Activated B cell treated with CpG ODN at 0.5 μM for 24 hours (primary cell): ENCODE data around the gene INPP5A. TPM values are rescaled to one million over a fixed set of nuclear protein-coding genes. Genes with fewer than 3 reads are reported as not detected.

ENCODE experiments used
- ATAC-seq: fragments of 200-7000 bp; cut with Tn5 transposase; one replicate; pipeline ENCODE4 v1.10.0; 2021; ENCODE audit warnings: low read depth, mild to moderate bottlenecking, moderate library complexity
- CTCF ChIA-PET: fragments of 350-600 bp; sonication (Branson Sonifier 250); formaldehyde crosslinking; loops from one replicate; lab custom pipeline; 2021; ENCODE audit warnings: antibody characterized with exemption; lab: Charles Lee
- POLR2A ChIA-PET: fragments of 350-600 bp; sonication (Branson Sonifier 250); formaldehyde crosslinking; loops from one replicate; lab custom pipeline; 2021; ENCODE audit warnings: antibody characterized with exemption; lab: Charles Lee
- DNase-seq: peaks from one replicate; pipeline ENCODE4 v3.0.0; 2022
- H3K27ac Mint-ChIP-seq: one replicate; pipeline ENCODE4 v1.8.0; 2020; ENCODE audit warnings: mixed read lengths
- H3K27me3 Mint-ChIP-seq: one replicate; pipeline ENCODE4 v1.8.0; 2021; ENCODE audit warnings: mixed read lengths
- H3K36me3 Mint-ChIP-seq: one replicate; pipeline ENCODE4 v1.8.0; 2021; ENCODE audit warnings: low read depth, mixed read lengths
- H3K4me1 Mint-ChIP-seq: one replicate; pipeline ENCODE4 v1.8.0; 2021; ENCODE audit warnings: mixed read lengths
- H3K4me3 Mint-ChIP-seq: one replicate; pipeline ENCODE4 v1.8.0; 2020; ENCODE audit warnings: mild to moderate bottlenecking, mixed read lengths
- H3K9me3 Mint-ChIP-seq: one replicate; pipeline ENCODE4 v1.8.0; 2020; ENCODE audit warnings: mixed read lengths
- intact Hi-C: fragments of 100-400 bp; cut with micrococcal nuclease; formaldehyde crosslinking; loops from one replicate; pipeline ENCODE4 v1.15.1; 2024
- total RNA-seq: library from RNA; stranded (reverse); gene quantifications from 2 replicates; pipeline ENCODE4 v1.2.3, GENCODE V29; 2022
- TF ChIP-seq, protein P1 (sequence below): fragments of 200-600 bp; IDR thresholded peaks from one replicate; pipeline ENCODE4 v1.8.0; 2022; ENCODE audit warnings: antibody characterized with exemption, mild to moderate bottlenecking

Gene INPP5A
- total RNA-seq, 1 donor from 2014 or later, result 24.9 TPM

DNA sequence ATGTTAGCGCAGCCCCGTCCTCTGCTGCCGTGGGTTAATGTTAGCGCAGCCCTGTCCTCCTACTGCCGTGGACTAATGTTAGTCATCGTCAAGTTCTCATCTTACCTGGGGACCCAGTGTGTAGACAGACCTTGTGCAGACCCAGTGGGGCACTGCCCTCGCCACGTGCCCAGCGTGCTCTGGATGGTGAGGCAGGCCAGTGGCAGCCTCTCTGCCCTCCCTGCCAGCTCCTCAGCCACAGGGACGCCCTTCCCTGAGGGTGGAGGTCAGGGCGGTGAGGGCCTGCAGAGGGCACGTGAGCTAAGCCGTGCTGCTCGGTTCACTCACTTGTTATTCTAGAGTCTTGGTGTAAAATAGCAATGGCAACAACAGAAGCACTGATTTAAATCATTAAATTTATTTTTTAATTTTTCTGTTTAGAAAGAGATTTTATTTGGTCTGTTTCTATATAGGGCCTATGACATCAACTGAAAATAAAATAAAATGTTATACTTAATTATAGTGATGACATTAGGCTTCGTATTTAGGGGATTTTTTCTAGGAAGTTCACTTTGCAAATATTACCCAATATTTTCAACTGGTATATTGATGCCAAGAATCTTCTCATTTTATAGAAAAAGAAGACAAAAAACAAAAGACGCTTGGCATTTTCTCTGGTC, 199.9 kb downstream of the INPP5A start:
- no peak overlapping the region for H3K4me3 Mint-ChIP-seq
- POLR2A ChIA-PET, result no interaction called here
- H3K36me3 Mint-ChIP-seq, result peaks cover 35% of the 10 kb centered on the region
- ATAC-seq, result no peak
- intact Hi-C loops, result no loop called here
- no peak overlapping the region for H3K27ac Mint-ChIP-seq
- no peaks in the 10 kb centered on the region for H3K27me3 Mint-ChIP-seq
- no peak for DNase-seq
- no peaks in the 10 kb centered on the region for H3K9me3 Mint-ChIP-seq
- TF ChIP-seq, protein P1, sequence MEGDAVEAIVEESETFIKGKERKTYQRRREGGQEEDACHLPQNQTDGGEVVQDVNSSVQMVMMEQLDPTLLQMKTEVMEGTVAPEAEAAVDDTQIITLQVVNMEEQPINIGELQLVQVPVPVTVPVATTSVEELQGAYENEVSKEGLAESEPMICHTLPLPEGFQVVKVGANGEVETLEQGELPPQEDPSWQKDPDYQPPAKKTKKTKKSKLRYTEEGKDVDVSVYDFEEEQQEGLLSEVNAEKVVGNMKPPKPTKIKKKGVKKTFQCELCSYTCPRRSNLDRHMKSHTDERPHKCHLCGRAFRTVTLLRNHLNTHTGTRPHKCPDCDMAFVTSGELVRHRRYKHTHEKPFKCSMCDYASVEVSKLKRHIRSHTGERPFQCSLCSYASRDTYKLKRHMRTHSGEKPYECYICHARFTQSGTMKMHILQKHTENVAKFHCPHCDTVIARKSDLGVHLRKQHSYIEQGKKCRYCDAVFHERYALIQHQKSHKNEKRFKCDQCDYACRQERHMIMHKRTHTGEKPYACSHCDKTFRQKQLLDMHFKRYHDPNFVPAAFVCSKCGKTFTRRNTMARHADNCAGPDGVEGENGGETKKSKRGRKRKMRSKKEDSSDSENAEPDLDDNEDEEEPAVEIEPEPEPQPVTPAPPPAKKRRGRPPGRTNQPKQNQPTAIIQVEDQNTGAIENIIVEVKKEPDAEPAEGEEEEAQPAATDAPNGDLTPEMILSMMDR, result no peak
- no peaks in the 10 kb centered on the region for H3K4me1 Mint-ChIP-seq
- CTCF ChIA-PET, result no interaction called here

DNA sequence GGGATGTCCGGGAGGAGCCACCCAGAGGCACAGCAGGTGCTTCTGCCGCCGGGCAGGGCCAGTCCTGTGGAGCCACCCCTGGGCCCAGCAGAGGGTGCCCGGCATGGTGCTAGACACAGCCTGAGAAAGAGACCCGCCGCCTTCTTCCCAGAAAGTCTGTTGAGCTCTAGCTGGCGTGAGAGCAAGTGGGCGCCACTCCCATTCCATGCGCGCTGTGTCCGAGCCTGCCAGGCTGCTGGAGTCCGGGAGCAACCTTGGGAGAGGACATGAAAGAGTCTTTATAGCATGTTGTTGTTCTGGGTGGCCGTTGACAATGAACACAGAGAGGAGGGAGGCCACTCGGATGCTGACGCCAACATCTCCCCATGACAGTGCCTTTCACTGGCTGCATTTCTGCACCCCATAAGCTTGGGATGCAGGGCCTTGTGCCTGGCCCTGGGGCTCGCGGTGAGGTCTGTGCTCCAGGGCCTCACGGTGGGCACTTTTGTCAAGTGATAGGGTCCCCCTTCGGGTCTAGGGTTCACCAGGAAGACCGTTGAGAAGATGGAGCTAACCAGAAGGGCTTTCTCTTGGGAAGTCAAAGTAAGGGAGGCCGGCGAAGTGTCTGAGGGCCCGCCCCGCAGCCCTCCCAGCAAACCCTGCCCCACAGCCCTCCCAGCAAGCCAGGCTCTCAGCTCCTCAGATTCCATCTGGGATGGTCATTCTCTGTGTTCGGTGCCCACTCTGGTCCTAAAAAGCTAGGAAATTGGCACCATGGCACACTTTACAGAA, 201.1 kb downstream of the INPP5A start:
- Mint-ChIP-seq H3K4me1 (no peaks in the 10 kb centered on the region), H3K27ac (no peak overlapping the region), H3K4me3 (no peak overlapping the region), H3K9me3 (no peaks in the 10 kb centered on the region), H3K36me3 (peaks cover 32% of the 10 kb centered on the region), H3K27me3 (no peaks in the 10 kb centered on the region)
- POLR2A ChIA-PET, result no interaction called here
- TF ChIP-seq, protein P1, result no peak
- ATAC-seq (no peak), DNase-seq (no peak)
- CTCF ChIA-PET, result no interaction called here
- intact Hi-C loops, result no loop called here

GRCh38 chr10:132739225-132739613, 201.6 kb downstream of the INPP5A start:
- POLR2A ChIA-PET, result no interaction called here
- TF ChIP-seq, protein P1, result no peak

GRCh38 chr10:132740588-132740987, 203.0 kb downstream of the INPP5A start:
- Mint-ChIP-seq H3K9me3 (no peaks in the 10 kb centered on the region), H3K27me3 (no peaks in the 10 kb centered on the region), H3K36me3 (peaks cover 34% of the 10 kb centered on the region), H3K27ac (no peak overlapping the region), H3K4me3 (no peak overlapping the region), H3K4me1 (no peaks in the 10 kb centered on the region)
- intact Hi-C loops, result no loop called here
- ChIA-PET POLR2A (no interaction called here), CTCF (no interaction called here)
- ATAC-seq (no peak), DNase-seq (no peak)
- TF ChIP-seq, protein P1, result no peak

More at GRCh38 chr10:132739225-132739613, 201.6 kb downstream of the INPP5A start:
- Mint-ChIP-seq H3K27ac (no peak overlapping the region), H3K4me3 (no peak overlapping the region), H3K27me3 (no peaks in the 10 kb centered on the region), H3K4me1 (no peaks in the 10 kb centered on the region), H3K9me3 (no peaks in the 10 kb centered on the region), H3K36me3 (peaks cover 34% of the 10 kb centered on the region)
- CTCF ChIA-PET, result no interaction called here
- intact Hi-C loops, result no loop called here
- DNase-seq (no peak), ATAC-seq (no peak)

- no peaks in the 10 kb centered on the region for H3K4me1 Mint-ChIP-seq
- H3K36me3 Mint-ChIP-seq, result peaks cover 29% of the 10 kb centered on the region
- ChIA-PET CTCF (no interaction called here), POLR2A (no interaction called here)
- DNase-seq (no peak), ATAC-seq (no peak)
- no peaks in the 10 kb centered on the region for H3K9me3 Mint-ChIP-seq
- TF ChIP-seq, protein P1, result no peak
- H3K27me3 Mint-ChIP-seq, result no peaks in the 10 kb centered on the region
- no peak overlapping the region for H3K27ac Mint-ChIP-seq
- intact Hi-C loops, result no loop called here
- no peak overlapping the region for H3K4me3 Mint-ChIP-seq
Measured at GRCh38 chr10:132742167-132742836, 204.7 kb downstream of the INPP5A start.
